GM18870 (cell line): ENCODE results near the gene FAM72A.
"Not testable (repeated sequence)": the region's sequence is repeated elsewhere in the genome, so short reads cannot be mapped to it uniquely, and the experiment has no call there.

Experiments
- ATAC-seq: cut with Tn5 transposase; IDR thresholded peaks from one replicate; pipeline ENCODE4 v1.9.1; 2021; ENCODE audit warnings: moderate library complexity; ENCODE audit not compliant: unreplicated experiment

Gene FAM72A

DNA sequence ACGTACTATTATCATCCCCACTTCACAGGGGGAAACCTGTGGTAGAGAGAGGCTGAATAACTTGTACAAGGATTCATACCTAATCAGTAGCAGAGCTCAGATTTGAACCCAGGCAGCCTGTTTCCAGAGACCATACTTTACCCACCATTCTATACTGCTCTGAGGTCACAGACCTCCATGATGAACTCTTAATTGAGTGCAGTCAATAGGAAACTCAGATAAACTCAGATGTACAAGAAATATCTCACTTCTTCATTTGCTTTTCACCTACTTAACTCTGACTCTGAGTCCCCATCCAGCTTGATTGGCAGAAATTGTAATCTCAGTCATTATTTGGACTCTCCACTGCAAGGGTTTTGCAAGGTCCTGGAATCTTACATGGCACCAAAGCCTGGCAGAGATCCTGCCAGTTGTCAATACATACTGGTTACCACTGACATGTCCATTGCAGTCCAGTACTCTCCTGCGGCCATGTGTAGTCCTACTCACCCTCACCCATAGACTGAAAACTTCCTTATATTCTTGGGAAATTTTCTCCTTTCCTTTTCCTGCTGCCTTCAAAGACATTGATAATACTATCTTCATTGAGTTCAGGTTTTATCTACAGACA, 29.4 kb downstream of the FAM72A start:
- ATAC-seq, result not testable (repeated sequence)

DNA sequence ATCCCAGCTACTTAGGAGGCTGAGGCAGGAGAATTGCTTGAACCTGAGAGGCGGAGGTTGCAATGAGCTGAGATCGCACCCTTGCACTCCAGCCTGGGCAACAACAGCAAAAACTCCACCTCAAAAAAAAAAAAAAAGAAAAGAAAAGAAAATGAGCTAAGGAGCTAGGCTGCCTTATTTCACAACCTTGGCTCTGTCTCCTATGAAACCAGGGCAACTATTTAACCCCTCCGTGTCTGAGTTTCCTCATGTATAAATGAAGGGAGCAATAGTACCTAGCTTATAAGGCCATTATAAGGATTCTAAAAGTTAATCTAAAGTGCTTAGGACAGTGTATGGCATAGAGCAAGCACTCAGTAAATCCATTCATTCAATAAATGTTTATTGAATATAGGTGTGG, 32.8 kb downstream of the FAM72A start:
- ATAC-seq, result not testable (repeated sequence)

DNA sequence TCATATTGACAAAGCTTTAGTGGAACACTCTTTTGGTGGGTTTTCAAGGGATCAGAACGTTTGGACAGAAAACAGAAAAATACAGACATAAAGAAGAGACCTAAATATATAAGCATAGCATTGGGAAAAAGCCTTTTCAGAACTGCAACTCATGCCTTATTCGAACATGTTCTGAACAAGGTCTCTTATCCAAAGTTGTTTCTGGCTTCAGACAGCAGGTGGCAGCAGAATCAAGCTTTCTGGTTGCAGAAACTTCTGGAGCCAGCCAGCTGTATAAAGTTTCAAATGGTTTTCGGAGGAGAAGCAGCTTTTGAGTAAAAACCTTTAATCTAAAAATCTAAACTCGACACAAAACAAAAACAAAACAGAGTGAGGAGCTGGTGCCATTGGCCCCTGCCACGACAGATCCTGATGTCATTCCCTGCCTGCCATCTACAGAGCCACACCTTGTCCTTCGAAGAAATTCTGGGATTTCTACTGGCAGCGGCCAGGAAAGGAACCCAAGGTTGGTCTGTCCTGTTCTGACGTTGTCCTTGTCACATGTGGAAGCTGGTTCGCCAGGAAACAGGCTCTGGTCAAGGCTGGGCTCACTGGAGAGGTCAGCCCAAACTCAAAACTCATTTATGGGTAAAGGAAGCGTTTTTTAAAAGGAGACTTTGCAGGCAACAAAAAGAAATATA, 35.1 kb downstream of the FAM72A start:
- peak; percentile 53 for ATAC-seq

DNA sequence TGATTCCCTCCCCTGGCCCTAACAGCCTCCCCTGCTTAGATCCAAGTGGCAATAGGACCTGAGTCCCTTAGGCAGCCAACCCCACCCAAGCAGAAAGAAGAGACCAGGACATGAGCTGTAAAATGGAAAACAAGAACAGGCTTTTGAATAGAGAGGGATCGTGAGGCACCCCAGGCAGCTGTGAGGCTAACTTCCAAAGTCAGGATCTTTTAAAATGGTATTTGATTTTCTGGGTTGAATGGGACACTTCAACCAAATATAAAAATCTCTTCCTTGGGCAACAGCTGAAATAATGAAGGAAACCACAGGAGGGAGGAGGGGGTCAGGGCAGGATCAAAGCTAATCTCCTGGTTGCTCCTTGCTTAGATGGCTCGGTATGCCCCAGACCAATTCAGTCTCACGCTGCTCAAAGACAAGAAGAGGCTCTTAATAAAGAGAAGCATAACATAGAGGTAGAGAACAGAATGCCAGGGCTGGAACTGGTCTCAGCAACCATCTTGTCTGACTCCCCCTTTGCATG, 56.8 kb downstream of the FAM72A start:
- no peak for ATAC-seq

DNA sequence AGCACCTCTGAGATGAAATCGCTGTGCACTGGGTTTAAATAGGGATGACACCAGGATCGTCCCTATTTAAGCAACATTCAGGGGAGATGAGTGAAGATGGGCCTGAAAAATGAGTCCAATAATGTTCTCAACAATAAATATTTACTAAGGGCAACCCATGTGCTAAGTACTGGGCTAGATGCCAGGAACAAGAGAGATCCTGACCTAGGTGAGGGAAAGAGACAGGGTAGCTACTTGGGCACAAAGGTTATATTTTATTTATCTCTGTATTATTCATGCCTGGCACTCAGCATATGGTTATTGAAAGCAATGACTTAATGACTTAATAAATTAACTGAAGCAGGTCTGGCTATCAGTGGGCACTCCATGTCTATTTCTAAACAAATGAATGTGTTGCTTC, 58.0 kb downstream of the FAM72A start:
- no peak for ATAC-seq

DNA sequence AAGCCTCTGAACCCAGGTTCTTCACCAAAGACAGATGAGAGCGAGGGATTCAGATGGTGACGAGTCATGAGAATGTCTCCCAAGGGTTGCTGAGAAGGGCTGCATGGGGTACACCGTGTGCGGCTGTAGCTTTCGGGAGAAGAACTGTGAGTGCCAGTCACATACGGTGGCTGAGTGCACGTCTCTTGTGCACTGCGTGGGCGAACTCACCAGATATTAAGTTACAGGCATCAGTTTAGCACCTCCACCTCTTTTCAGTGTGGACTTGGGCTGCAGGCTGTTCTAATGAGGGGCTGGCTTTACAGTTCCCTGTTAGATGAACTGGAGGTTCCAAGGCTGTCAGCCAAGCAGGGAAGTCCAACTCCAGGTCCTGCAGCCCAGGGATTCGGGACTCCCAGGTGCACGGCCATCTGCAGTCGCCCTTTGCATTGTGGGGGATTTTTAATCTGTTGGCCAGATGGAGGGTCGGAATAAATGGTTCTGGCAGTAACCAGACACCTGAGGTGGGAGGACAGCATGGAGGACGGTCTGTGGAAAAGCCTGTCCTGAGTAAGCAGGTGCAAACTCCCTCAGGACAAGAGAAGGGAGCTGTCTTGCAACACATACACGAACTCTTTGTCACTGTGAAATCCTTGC, 59.0 kb downstream of the FAM72A start:
- ATAC-seq, result no peak

DNA sequence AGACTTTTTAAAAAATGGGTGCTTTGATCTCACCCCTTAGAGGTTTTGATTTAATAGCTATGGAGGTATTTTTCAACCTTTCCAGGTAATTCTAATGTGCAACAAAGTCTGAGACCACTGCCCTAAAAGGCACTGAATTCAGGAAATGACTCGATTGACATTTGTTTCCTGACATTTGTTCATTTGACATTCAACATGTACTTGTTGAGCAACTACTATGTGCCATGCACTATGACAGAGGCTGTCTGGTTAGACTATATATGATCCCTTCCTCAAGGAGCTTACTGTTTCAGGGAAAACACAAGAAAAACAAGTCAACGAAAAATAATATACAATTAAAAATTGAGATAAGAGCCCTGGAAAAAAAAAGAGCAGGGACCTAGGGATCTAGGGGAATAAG, 59.9 kb downstream of the FAM72A start:
- no peak for ATAC-seq

DNA sequence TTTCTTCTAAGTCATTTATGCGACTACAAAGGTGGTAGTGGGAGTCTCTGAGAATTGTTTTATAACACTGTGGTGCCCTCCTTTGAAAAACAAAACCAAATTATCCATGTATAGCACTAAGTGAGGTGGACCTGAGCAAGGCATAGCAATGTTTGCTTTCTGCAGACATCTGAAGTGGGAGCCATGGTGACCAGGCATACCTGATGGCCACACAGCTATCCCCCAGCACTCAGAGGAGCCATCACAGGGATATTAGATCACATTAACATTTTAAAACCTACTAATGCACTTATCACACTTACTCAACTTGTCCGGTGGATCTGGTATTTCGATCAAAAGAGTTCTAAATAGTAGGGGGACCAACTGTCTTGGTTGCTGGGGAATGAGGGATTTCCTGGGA, 60.6 kb downstream of the FAM72A start:
- ATAC-seq, result no peak

DNA sequence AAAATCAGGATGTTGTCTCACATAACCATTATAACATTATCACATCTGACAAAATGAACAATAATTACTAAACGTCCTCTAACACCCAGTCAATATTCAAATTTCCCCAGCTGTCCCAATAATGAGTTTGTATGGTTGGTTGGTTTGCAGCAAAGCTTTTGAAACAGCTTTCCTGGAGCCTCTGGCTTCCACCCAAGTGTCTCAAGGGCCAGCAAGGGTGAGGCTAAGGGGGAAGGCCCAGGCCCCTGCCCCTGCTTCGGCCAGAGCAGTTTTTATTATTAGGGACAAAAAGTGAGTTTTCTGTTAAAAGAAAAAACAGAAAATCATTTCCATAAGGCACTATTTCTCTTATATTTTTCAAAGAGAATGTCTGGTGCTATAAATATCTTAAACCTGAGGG, 66.4 kb downstream of the FAM72A start:
- ATAC-seq, result no peak
